HG03066 (cell line): ENCODE data around the gene VRK2.
"Not testable (repeated sequence)": the region's sequence is repeated elsewhere in the genome, so short reads cannot be mapped to it uniquely, and the experiment has no call there.

ENCODE experiments used
- ATAC-seq: cut with Tn5 transposase; IDR thresholded peaks from one replicate; pipeline ENCODE4 v1.9.1; 2021; ENCODE audit warnings: low read depth; ENCODE audit not compliant: unreplicated experiment

Gene VRK2

DNA sequence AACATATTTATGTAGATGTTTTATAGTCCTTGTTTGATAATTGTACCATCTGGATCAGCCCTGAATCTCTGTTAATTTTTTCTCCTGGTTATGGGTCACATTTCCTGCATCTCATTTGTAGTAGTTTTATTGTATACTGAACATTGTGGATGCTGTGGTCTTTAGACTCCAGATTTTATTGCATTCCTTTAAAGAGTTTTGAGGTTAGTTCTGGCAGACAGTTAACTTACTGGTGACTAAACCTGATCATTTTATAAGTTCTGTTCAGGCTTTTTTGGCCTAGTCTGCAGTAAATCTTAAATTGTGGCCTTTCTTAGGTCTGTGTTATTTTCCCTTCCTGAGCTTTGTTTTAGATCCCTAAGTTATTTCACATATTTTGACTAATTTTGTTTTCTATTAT, 110.2 kb downstream of the VRK2 start:
- ATAC-seq, result no peak

- no peak for ATAC-seq
Observed at GRCh38 chr2:58157754-58158153, 111.1 kb downstream of the VRK2 start.

DNA sequence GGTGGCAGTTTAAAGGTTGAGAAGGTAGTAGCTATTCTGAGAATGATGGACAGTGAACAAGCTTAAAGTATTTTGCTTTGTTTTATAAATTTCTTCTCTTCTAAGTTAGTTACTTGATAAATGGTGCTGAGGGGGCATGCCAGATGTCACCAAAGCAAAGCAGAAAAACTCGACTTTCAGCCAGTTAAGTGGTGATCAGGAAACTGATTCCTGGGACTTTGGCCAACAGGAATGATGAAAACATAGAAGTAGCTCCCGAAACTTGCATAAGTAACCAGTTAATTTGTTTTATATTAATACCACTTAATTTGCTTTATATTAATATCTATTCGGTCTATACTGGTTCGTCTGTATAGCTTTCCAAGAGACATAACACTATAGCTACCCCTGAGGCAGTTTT, 111.9 kb downstream of the VRK2 start:
- ATAC-seq, result no peak

- no peak for ATAC-seq
Observed at GRCh38 chr2:58163913-58164312, 117.3 kb downstream of the VRK2 start.

DNA sequence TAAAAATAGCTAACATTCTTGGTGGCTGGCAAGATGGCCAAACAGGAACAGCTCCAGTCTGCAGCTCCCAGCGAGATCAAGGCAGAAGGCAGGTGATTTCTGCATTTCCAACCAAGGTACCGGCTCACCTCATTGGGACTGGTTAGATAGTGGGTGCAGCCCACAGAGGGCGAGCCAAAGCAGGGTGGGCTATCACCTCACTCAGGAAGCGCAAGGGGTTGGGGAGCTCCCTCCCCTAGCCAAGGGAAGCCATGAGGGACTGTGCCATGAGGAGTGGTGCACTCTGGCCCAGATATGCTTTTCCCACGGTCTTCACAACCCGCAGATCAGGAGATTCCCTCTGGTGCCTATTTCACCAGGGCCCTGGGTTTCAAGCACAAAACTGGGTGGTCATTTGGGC, 121.5 kb downstream of the VRK2 start:
- ATAC-seq, result not testable (repeated sequence)

DNA sequence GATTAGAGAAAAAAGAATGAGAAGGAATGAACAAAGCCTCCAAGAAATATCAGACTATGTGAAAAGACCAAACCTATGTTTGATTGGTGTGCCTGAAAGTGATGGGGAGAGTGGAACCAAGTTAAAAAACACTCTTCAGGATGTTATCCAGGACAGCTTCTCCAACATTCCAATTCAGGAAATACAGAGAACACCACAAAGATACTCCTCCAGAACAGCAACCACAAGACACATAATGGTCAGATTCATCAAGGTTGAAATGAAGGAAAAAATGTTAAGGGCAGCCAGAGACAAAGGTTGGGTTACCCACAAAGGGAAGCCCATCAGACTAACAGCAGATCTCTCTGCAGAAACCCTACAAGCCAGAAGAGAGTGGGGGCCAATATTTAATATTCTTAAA, 123.2 kb downstream of the VRK2 start:
- ATAC-seq, result not testable (repeated sequence)

- not testable (repeated sequence) for ATAC-seq
Observed at GRCh38 chr2:58170334-58170933, 123.8 kb downstream of the VRK2 start.

GRCh38 chr2:58171831-58172230, 125.2 kb downstream of the VRK2 start:
- ATAC-seq, result not testable (repeated sequence)

- not testable (repeated sequence) for ATAC-seq
Observed at GRCh38 chr2:58177187-58177586, 130.6 kb downstream of the VRK2 start.

DNA sequence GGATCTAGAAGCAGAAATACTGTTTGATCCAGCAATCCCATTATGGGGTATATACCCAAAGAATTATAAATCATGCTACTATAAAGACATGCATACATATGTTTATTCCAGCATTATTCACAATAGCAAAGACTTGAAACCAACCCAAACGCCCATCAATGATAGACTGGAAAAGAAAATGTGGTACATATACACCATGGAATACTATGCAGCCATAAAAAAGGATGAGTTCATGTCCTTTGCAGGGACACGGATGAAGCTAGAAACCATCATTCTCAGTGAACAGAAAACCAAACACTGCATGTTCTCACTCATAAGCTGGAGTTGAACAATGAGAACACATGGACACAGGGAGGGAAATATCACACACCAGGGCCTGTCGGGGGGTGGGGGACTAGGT, 133.6 kb downstream of the VRK2 start:
- ATAC-seq, result not testable (repeated sequence)

DNA sequence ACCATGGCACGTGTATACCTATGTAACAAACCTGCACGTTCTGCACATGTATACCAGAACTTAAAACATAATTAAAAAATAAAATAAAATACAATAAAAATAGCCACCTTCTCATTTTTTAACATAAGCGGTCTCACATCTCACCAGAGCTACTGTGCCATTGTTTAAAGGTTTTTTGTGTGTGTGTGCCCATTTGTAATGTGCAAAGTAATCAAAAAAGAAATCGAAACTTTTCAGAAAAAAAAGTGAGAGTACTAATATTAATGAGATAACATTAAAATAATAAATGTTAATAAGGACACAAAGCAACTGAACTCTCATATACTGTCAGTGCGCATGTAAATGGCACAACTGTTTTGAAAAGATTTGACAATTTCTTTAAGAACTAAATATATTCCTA, 134.0 kb downstream of the VRK2 start:
- no peak for ATAC-seq

- no peak for ATAC-seq
Observed at GRCh38 chr2:58182527-58182926, 135.9 kb downstream of the VRK2 start.

GRCh38 chr2:58186501-58186900, 139.9 kb downstream of the VRK2 start:
- ATAC-seq, result no peak

DNA sequence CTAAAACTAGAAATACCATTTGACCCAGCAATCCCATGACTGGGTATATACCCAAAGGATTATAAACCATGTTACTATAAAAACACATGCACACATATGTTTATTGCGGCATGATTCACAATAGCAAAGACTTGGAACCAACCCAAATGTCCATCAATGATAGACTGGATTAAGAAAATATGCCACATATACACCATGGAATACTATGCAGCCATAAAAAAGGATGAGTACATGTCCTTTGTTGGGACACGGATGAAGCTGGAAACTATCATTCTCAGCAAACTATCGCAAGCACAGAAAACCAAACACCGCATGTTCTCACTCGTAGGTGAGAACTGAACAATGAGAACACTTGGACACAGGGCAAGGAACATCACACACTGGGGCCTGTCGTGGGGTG, 140.4 kb downstream of the VRK2 start:
- not testable (repeated sequence) for ATAC-seq

GRCh38 chr2:58194458-58194857, 147.9 kb downstream of the VRK2 start:
- no peak for ATAC-seq

DNA sequence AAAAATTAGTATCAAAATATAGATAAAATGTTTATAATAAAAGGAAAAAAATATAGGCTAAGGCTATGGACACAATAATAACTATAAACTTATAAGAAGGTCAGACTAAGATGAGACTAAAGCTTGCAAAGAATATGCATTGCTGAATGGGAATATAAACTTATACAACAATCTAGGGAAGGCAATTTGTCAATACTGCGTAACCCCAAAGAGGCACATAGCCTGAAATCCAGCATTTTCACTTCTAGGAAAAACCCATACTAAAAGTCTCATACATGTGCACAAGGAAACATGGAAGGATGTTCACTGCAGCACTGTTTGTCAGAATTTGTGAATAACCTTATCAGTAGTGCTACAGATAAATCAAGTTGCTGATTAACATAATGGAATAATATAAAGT, 149.1 kb downstream of the VRK2 start:
- ATAC-seq, result no peak

DNA sequence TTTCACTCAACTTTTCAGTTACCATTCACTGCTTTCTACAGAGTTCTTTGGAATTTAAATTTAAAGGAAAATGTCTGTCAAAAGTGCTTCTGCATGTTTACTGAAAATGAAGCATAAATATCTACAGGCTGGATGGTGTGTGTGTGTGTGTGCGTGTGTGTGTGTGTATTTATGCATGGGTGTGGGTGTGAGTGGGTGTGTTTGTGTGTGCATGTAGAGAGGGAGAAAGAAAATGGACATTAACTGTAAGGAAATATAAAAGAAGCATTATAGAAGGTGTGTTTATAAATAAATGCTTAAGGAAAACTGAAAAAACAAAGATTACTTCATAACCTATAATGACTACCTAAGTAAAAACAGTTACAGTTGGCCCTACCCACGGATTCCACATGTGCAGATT, 151.3 kb downstream of the VRK2 start:
- ATAC-seq, result no peak

- ATAC-seq, result no peak
Observed at GRCh38 chr2:58202404-58202803, 155.8 kb downstream of the VRK2 start.

- no peak for ATAC-seq
Observed at GRCh38 chr2:58203018-58203417, 156.4 kb downstream of the VRK2 start.

- no peak for ATAC-seq
Observed at GRCh38 chr2:58204195-58204959, 157.8 kb downstream of the VRK2 start.

GRCh38 chr2:58206785-58207184, 160.2 kb downstream of the VRK2 start:
- no peak for ATAC-seq

DNA sequence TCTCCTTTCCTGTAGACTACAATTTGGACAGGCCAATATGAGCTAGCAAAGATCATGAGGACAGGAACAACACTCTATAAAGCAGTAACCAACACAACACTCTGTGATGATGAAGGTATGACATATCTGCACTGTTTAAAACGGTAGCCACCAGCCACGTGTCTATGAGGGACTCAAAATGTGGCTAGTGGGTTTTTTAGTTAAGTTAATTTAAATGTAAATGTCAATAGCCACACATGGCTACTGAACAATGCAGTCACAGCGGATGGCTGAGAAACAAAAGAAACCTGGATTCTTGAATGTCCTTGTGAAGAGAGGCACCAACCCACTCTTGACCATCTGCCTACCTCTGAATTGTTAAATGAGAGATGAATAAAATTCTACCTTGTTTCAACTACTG, 160.6 kb downstream of the VRK2 start:
- no peak for ATAC-seq
